NCI-H1417 treated with DMSO at 0.1 percent for 48 hours (cell line): ENCODE results near the gene P2RX4.
"Not testable (repeated sequence)": the region's sequence is repeated elsewhere in the genome, so short reads cannot be mapped to it uniquely, and the experiment has no call there.

ENCODE experiments used
- DNase-seq: peaks from one replicate; lab custom pipeline; 2025; lab: John Stamatoyannopoulos, UW

The P2RX4 gene

GRCh38 chr12:121189131-121189530 lies 20.8 kb upstream of the P2RX4 start:
- no peak for DNase-seq

GRCh38 chr12:121189619-121190155 lies 20.2 kb upstream of the P2RX4 start:
- DNase-seq, result no peak

- no peak for DNase-seq
Measured at GRCh38 chr12:121190523-121191031, 19.4 kb upstream of the P2RX4 start.

- no peak for DNase-seq
Measured at GRCh38 chr12:121191151-121191550, 18.8 kb upstream of the P2RX4 start.

- no peak for DNase-seq
Measured at GRCh38 chr12:121196902-121197301, 13.0 kb upstream of the P2RX4 start.

- no peak for DNase-seq
Measured at GRCh38 chr12:121198949-121199348, 11.0 kb upstream of the P2RX4 start.

GRCh38 chr12:121201140-121201539 lies 8.8 kb upstream of the P2RX4 start:
- not testable (repeated sequence) for DNase-seq

GRCh38 chr12:121202407-121203355 lies 7.2 kb upstream of the P2RX4 start:
- no peak for DNase-seq

- DNase-seq, result no peak
Measured at GRCh38 chr12:121203482-121203881, 6.4 kb upstream of the P2RX4 start.

GRCh38 chr12:121205491-121205890 lies 4.4 kb upstream of the P2RX4 start:
- DNase-seq, result no peak

GRCh38 chr12:121208571-121208970 lies 1.4 kb upstream of the P2RX4 start:
- DNase-seq, result not testable (repeated sequence)

- no peak for DNase-seq
Measured at GRCh38 chr12:121209221-121209620, 708 bp upstream of the P2RX4 start.

- DNase-seq, result no peak
Measured at GRCh38 chr12:121212875-121213274, 2.9 kb downstream of the P2RX4 start.

GRCh38 chr12:121214166-121214777 lies 4.3 kb downstream of the P2RX4 start:
- no peak for DNase-seq

GRCh38 chr12:121214855-121215745 lies 5.2 kb downstream of the P2RX4 start:
- DNase-seq, result no peak

- DNase-seq, result no peak
Measured at GRCh38 chr12:121216102-121216501, 6.2 kb downstream of the P2RX4 start.

GRCh38 chr12:121217063-121217462 lies 7.1 kb downstream of the P2RX4 start:
- no peak for DNase-seq

- no peak for DNase-seq
Measured at GRCh38 chr12:121217761-121218160, 7.8 kb downstream of the P2RX4 start.

- no peak for DNase-seq
Measured at GRCh38 chr12:121218588-121219352, 8.8 kb downstream of the P2RX4 start.

GRCh38 chr12:121219353-121219986 lies 9.5 kb downstream of the P2RX4 start:
- no peak for DNase-seq

- no peak for DNase-seq
Measured at GRCh38 chr12:121222847-121223246, 12.9 kb downstream of the P2RX4 start.
